GM23338 (cell line): Measurements from ENCODE around the gene MAP3K21. TPM values are rescaled to one million over a fixed set of nuclear protein-coding genes. Genes with fewer than 3 reads are reported as not detected.

Experiments used
- ATAC-seq: fragments of 200-7000 bp; cut with Tn5 transposase; 3 replicates; pipeline ENCODE4 v1.9.1; 2020
- DNase-seq: peaks from one replicate; pipeline ENCODE4 v3.0.0-alpha.2; 2015; ENCODE audit warnings: low spot score
- H2AFZ ChIP-seq: fragments of 200-600 bp; sonication (generic); 2 replicates; pipeline ENCODE4 v1.8.0; 2016; ENCODE audit warnings: antibody characterized with exemption, mild to moderate bottlenecking, moderate library complexity
- H3F3A ChIP-seq: fragments of 200-600 bp; sonication (generic); replicated peaks from 2 replicates; pipeline ENCODE4 v1.8.0; 2017; ENCODE audit warnings: antibody characterized with exemption, mixed run types, low read depth
- H3K27ac ChIP-seq: fragments of 200-600 bp; sonication (generic); 2 replicates; pipeline ENCODE4 v1.6.1; 2016; ENCODE audit warnings: low read depth
- H3K27me3 ChIP-seq: fragments of 200-600 bp; sonication (generic); 2 replicates; pipeline ENCODE4 v1.8.0; 2016; ENCODE audit warnings: mild to moderate bottlenecking, mixed run types, moderate library complexity; ENCODE audit not compliant: insufficient read depth
- H3K36me3 ChIP-seq: fragments of 200-600 bp; sonication (generic); 2 replicates; pipeline ENCODE4 v1.8.0; 2016; ENCODE audit warnings: mild to moderate bottlenecking; ENCODE audit not compliant: insufficient read depth
- H3K4me1 ChIP-seq: fragments of 200-600 bp; sonication (generic); 2 replicates; pipeline ENCODE4 v1.8.0; 2016; ENCODE audit warnings: mild to moderate bottlenecking, moderate library complexity; ENCODE audit not compliant: insufficient read depth
- H3K4me2 ChIP-seq: fragments of 200-600 bp; sonication (generic); 2 replicates; pipeline ENCODE4 v1.7.1; 2017; ENCODE audit warnings: mixed run types
- H3K4me3 ChIP-seq: fragments of 200-600 bp; sonication (generic); 2 replicates; pipeline ENCODE4 v1.6.1; 2016; ENCODE audit warnings: mixed run types
- H3K79me2 ChIP-seq: fragments of 200-600 bp; sonication (generic); replicated peaks from 2 replicates; pipeline ENCODE4 v1.8.0; 2017; ENCODE audit warnings: mild to moderate bottlenecking; ENCODE audit not compliant: insufficient read depth
- H3K9me2 ChIP-seq: fragments of 200-600 bp; sonication (generic); 2 replicates; pipeline ENCODE4 v1.8.0; 2017; ENCODE audit not compliant: insufficient read depth
- H4K20me1 ChIP-seq: fragments of 200-600 bp; sonication (generic); replicated peaks from 2 replicates; pipeline ENCODE4 v1.8.0; 2017; ENCODE audit warnings: mild to moderate bottlenecking; ENCODE audit not compliant: insufficient read depth
- H3K27ac Mint-ChIP-seq: 2 replicates; pipeline ENCODE4 v1.8.0; 2020; ENCODE audit warnings: inconsistent platforms, mild to moderate bottlenecking, moderate library complexity, mixed read lengths
- H3K27me3 Mint-ChIP-seq: 3 replicates; pipeline ENCODE4 v1.8.0; 2022; ENCODE audit warnings: low read depth, mild to moderate bottlenecking, moderate library complexity, mixed read lengths, inconsistent platforms; ENCODE audit not compliant: insufficient read depth, poor library complexity
- H3K36me3 Mint-ChIP-seq: 3 replicates; pipeline ENCODE4 v1.8.0; 2021; ENCODE audit warnings: low read depth, mild to moderate bottlenecking, inconsistent platforms, moderate library complexity, mixed read lengths
- H3K4me1 Mint-ChIP-seq: 3 replicates; pipeline ENCODE4 v1.8.0; 2020; ENCODE audit warnings: mild to moderate bottlenecking, inconsistent platforms, mixed read lengths
- H3K4me3 Mint-ChIP-seq: 3 replicates; pipeline ENCODE4 v1.8.0; 2021; ENCODE audit warnings: moderate library complexity, mild to moderate bottlenecking, inconsistent platforms, mixed read lengths
- H3K9me3 Mint-ChIP-seq: 3 replicates; pipeline ENCODE4 v1.8.0; 2020; ENCODE audit warnings: moderate library complexity, mild to moderate bottlenecking, inconsistent platforms, mixed read lengths
- EZH2 ChIP-seq: fragments of 200-600 bp; sonication (generic); IDR thresholded peaks from one replicate; pipeline ENCODE4 v1.8.0; 2017; ENCODE audit warnings: antibody characterized with exemption, mild to moderate bottlenecking, low read depth; ENCODE audit not compliant: unreplicated experiment
- EZH2phosphoT487 ChIP-seq: fragments of 200-600 bp; sonication (generic); IDR thresholded peaks from one replicate; pipeline ENCODE4 v1.8.1; 2018; ENCODE audit warnings: antibody characterized with exemption; ENCODE audit not compliant: unreplicated experiment
- JUNB ChIP-seq: IDR thresholded peaks from one replicate; pipeline ENCODE4 v1.6.1; 2016; ENCODE audit warnings: antibody characterized with exemption; ENCODE audit not compliant: unreplicated experiment
- NANOG ChIP-seq: IDR thresholded peaks from 2 replicates; pipeline ENCODE4 v1.6.1; 2016; ENCODE audit warnings: antibody characterized with exemption, borderline replicate concordance
- POLR2AphosphoS5 ChIP-seq: IDR thresholded peaks from 2 replicates; pipeline ENCODE4 v1.6.1; 2016; ENCODE audit warnings: antibody characterized with exemption, low read depth
- STAT1 ChIP-seq: IDR thresholded peaks from one replicate; pipeline ENCODE4 v1.6.1; 2016; ENCODE audit warnings: antibody characterized with exemption; ENCODE audit not compliant: unreplicated experiment
- ZNF114 ChIP-seq: fragments of 250-450 bp; sonication (Bioruptor Pico); IDR thresholded peaks from 2 replicates; pipeline ENCODE4 v1.5.0; 2020; ENCODE audit warnings: mild to moderate bottlenecking, moderate library complexity
- ZNF331 ChIP-seq: fragments of 250-450 bp; sonication (Bioruptor Pico); IDR thresholded peaks from 2 replicates; pipeline ENCODE4 v1.5.0; 2020; ENCODE audit warnings: low read depth, mild to moderate bottlenecking, moderate library complexity
- polyA plus RNA-seq: library from polyadenylated mRNA; unstranded; fragments of >200 nt; fragmentation: Nextera tagmentation; extraction: Ambion mirVana; gene quantifications from 2 replicates; pipeline ENCODE4 v1.2.1, GENCODE V29; 2016
- total RNA-seq: library from RNA; depleted of rRNA; stranded (reverse); fragments of >200 nt; shearing (Covaris generic); gene quantifications from 2 replicates; pipeline ENCODE4 v1.2.3, GENCODE V29; 2014
- TF ChIP-seq, protein P1 (sequence below): IDR thresholded peaks from one replicate; pipeline ENCODE4 v1.6.1; 2018; ENCODE audit warnings: antibody characterized with exemption; ENCODE audit not compliant: unreplicated experiment
- TF ChIP-seq, protein P2 (sequence below): fragments of 250-450 bp; sonication (Bioruptor Pico); IDR thresholded peaks from 2 replicates; pipeline ENCODE4 v1.5.0; 2020; ENCODE audit warnings: mild to moderate bottlenecking, moderate library complexity

The MAP3K21 gene
- total and polyA plus RNA-seq, 2 experiments from 2014 or later = 11.7 to 40.1 TPM

DNA sequence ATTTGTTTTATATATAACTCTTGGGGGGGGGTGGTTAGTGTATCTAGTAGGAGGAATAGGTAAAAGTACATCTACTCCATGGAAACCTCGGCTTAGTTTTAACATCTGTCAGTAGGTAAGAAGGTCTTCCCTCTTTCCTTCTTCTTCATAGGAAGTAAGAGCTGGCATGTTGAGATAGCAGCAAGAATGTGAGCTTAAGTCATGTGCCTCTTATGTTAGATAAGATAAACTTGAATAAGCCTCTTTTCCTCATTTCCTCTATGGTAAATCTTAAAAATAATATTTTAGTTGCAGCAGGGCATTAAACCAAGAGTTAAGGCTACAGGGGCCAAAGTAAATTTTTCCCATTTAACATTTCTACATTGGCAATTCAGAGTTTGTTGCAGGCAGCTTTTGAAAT is 100.4 kb downstream of the MAP3K21 start (continued):
- TF ChIP-seq, protein P1, sequence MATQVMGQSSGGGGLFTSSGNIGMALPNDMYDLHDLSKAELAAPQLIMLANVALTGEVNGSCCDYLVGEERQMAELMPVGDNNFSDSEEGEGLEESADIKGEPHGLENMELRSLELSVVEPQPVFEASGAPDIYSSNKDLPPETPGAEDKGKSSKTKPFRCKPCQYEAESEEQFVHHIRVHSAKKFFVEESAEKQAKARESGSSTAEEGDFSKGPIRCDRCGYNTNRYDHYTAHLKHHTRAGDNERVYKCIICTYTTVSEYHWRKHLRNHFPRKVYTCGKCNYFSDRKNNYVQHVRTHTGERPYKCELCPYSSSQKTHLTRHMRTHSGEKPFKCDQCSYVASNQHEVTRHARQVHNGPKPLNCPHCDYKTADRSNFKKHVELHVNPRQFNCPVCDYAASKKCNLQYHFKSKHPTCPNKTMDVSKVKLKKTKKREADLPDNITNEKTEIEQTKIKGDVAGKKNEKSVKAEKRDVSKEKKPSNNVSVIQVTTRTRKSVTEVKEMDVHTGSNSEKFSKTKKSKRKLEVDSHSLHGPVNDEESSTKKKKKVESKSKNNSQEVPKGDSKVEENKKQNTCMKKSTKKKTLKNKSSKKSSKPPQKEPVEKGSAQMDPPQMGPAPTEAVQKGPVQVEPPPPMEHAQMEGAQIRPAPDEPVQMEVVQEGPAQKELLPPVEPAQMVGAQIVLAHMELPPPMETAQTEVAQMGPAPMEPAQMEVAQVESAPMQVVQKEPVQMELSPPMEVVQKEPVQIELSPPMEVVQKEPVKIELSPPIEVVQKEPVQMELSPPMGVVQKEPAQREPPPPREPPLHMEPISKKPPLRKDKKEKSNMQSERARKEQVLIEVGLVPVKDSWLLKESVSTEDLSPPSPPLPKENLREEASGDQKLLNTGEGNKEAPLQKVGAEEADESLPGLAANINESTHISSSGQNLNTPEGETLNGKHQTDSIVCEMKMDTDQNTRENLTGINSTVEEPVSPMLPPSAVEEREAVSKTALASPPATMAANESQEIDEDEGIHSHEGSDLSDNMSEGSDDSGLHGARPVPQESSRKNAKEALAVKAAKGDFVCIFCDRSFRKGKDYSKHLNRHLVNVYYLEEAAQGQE = no peak
- no peak for TF ChIP-seq NANOG
- no peak for TF ChIP-seq POLR2AphosphoS5
- TF ChIP-seq ZNF331 = no peak
- no peak for TF ChIP-seq EZH2
- TF ChIP-seq JUNB = no peak

DNA sequence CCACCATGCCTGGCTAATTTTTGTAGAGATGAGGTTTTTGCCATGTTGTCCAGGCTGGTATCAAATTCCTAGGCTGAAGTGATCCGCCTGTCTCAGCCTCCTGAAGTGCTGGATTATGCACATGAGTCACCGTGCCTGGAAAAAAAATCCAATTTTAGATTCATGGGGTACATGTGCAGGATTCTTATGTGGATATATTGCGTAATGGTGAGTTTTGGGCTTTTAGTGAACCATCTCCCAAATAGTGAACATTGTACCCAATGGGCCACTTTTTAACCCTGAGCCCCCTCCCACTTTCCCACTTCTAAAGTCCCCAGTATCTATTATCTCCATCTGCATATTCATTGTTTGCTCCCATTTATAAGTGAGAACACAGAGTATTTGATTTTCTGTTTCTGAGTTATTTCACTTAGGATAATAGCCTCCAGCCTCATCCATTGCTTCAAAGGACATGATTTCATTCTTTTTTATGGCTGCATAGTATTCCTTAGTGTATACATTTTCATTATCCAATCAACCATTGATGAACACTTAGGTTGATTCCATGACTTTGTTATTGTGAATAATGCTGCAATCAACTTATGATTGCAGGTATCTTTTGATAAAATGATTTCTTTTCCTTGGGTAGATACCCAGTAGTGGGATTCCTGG is 104.4 kb downstream of the MAP3K21 start:
- H3K27ac ChIP-seq = no peak overlapping the region
- H3K9me2 ChIP-seq = no peaks in the 10 kb centered on the region
- peaks cover 9% of the 10 kb centered on the region for H3K4me1 ChIP-seq
- H4K20me1 ChIP-seq = no peaks in the 10 kb centered on the region
- no peak overlapping the region for H3K4me3 ChIP-seq
- H3K4me1 Mint-ChIP-seq = peaks cover 8% of the 10 kb centered on the region
- no peaks in the 10 kb centered on the region for H3K27me3 ChIP-seq
- no peak overlapping the region for H3K4me3 Mint-ChIP-seq
- no peaks in the 10 kb centered on the region; the same call in 2 of the 3 replicates for H3K36me3 Mint-ChIP-seq
- no peak overlapping the region for H3K27ac Mint-ChIP-seq
- 0 out of 3 replicates have a peak, but pooled peaks cover 3% of the 10 kb centered on the region for H3K9me3 Mint-ChIP-seq
- H3K36me3 ChIP-seq = no peaks in the 10 kb centered on the region
- H2AFZ ChIP-seq = no peak overlapping the region
- ATAC-seq (no peak), DNase-seq (no peak)
- no peaks in the 10 kb centered on the region for H3F3A ChIP-seq
- TF ChIP-seq ZNF114 (CRISPR knock-in tag) = no peak
- no peak overlapping the region for H3K4me2 ChIP-seq
- H3K79me2 ChIP-seq = no peaks in the 10 kb centered on the region
- peaks cover 2% of the 10 kb centered on the region for H3K27me3 Mint-ChIP-seq

DNA sequence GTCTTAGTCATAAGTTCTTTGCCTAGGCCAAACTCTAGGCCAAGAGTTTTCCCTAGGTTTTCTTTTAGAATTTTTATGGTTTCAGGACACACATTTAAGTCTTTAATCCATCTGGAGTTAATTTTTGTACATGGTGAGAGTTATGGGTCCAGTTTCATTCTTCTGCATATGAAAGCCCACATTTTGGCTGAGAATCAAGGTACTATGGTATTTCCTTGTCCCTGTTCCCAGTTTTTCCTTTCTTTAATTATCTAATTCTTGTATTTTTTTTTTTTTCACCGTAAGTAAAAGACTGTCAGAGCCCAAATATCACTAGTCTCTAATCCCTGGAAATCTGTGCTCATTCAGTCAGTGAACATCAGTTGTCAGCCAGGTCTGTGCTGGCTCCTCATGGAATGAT is 105.4 kb downstream of the MAP3K21 start:
- Mint-ChIP-seq H3K36me3 (no peaks in the 10 kb centered on the region; the same call in 2 of the 3 replicates), H3K27me3 (peaks cover 2% of the 10 kb centered on the region), H3K4me1 (peaks cover 8% of the 10 kb centered on the region), H3K27ac (no peak overlapping the region), H3K4me3 (no peak overlapping the region), H3K9me3 (0 out of 3 replicates have a peak, but pooled peaks cover 3% of the 10 kb centered on the region)
- no peak overlapping the region for H2AFZ ChIP-seq
- ATAC-seq (no peak), DNase-seq (no peak)
- no peak overlapping the region for H3K4me3 ChIP-seq
- H3K27ac ChIP-seq = no peak overlapping the region
- H3K79me2 ChIP-seq = no peaks in the 10 kb centered on the region
- H4K20me1 ChIP-seq = no peaks in the 10 kb centered on the region
- H3F3A ChIP-seq = no peaks in the 10 kb centered on the region
- H3K27me3 ChIP-seq = no peaks in the 10 kb centered on the region
- H3K9me2 ChIP-seq = no peaks in the 10 kb centered on the region
- H3K4me1 ChIP-seq = peaks cover 9% of the 10 kb centered on the region
- H3K36me3 ChIP-seq = no peaks in the 10 kb centered on the region
- no peak overlapping the region for H3K4me2 ChIP-seq
- TF ChIP-seq ZNF331 = no peak
- TF ChIP-seq, protein P2, sequence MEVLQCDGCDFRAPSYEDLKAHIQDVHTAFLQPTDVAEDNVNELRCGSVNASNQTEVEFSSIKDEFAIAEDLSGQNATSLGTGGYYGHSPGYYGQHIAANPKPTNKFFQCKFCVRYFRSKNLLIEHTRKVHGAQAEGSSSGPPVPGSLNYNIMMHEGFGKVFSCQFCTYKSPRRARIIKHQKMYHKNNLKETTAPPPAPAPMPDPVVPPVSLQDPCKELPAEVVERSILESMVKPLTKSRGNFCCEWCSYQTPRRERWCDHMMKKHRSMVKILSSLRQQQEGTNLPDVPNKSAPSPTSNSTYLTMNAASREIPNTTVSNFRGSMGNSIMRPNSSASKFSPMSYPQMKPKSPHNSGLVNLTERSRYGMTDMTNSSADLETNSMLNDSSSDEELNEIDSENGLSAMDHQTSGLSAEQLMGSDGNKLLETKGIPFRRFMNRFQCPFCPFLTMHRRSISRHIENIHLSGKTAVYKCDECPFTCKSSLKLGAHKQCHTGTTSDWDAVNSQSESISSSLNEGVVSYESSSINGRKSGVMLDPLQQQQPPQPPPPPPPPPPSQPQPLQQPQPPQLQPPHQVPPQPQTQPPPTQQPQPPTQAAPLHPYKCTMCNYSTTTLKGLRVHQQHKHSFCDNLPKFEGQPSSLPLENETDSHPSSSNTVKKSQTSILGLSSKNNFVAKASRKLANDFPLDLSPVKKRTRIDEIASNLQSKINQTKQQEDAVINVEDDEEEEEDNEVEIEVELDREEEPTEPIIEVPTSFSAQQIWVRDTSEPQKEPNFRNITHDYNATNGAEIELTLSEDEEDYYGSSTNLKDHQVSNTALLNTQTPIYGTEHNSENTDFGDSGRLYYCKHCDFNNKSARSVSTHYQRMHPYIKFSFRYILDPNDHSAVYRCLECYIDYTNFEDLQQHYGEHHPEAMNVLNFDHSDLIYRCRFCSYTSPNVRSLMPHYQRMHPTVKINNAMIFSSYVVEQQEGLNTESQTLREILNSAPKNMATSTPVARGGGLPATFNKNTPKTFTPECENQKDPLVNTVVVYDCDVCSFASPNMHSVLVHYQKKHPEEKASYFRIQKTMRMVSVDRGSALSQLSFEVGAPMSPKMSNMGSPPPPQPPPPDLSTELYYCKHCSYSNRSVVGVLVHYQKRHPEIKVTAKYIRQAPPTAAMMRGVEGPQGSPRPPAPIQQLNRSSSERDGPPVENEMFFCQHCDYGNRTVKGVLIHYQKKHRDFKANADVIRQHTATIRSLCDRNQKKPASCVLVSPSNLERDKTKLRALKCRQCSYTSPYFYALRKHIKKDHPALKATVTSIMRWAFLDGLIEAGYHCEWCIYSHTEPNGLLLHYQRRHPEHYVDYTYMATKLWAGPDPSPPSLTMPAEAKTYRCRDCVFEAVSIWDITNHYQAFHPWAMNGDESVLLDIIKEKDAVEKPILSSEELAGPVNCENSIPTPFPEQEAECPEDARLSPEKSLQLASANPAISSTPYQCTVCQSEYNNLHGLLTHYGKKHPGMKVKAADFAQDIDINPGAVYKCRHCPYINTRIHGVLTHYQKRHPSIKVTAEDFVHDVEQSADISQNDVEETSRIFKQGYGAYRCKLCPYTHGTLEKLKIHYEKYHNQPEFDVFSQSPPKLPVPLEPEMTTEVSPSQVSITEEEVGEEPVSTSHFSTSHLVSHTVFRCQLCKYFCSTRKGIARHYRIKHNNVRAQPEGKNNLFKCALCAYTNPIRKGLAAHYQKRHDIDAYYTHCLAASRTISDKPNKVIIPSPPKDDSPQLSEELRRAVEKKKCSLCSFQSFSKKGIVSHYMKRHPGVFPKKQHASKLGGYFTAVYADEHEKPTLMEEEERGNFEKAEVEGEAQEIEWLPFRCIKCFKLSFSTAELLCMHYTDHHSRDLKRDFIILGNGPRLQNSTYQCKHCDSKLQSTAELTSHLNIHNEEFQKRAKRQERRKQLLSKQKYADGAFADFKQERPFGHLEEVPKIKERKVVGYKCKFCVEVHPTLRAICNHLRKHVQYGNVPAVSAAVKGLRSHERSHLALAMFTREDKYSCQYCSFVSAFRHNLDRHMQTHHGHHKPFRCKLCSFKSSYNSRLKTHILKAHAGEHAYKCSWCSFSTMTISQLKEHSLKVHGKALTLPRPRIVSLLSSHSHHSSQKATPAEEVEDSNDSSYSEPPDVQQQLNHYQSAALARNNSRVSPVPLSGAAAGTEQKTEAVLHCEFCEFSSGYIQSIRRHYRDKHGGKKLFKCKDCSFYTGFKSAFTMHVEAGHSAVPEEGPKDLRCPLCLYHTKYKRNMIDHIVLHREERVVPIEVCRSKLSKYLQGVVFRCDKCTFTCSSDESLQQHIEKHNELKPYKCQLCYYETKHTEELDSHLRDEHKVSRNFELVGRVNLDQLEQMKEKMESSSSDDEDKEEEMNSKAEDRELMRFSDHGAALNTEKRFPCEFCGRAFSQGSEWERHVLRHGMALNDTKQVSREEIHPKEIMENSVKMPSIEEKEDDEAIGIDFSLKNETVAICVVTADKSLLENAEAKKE (CRISPR knock-in tag) = no peak
- no peak for TF ChIP-seq STAT1
- no peak for TF ChIP-seq NANOG
- TF ChIP-seq EZH2phosphoT487 = no peak
- no peak for TF ChIP-seq ZNF114 (CRISPR knock-in tag)
- TF ChIP-seq EZH2 = no peak
